Femur (tissue), 1 donor: Measurements from ENCODE around the gene ZBTB20.
"Not testable (repeated sequence)": the region's sequence is repeated elsewhere in the genome, so short reads cannot be mapped to it uniquely, and the experiment has no call there.

Experiments
- DNase-seq: peaks from one replicate; pipeline ENCODE4 v3.0.0-alpha.2; 2017

ZBTB20 gene

GRCh38 chr3:115146418-115147328 lies at the start of gene ZBTB20:
Gene ZBTB20 (minus strand): TSS chr3:115147288.
- peak; percentile 85 for DNase-seq

DNA sequence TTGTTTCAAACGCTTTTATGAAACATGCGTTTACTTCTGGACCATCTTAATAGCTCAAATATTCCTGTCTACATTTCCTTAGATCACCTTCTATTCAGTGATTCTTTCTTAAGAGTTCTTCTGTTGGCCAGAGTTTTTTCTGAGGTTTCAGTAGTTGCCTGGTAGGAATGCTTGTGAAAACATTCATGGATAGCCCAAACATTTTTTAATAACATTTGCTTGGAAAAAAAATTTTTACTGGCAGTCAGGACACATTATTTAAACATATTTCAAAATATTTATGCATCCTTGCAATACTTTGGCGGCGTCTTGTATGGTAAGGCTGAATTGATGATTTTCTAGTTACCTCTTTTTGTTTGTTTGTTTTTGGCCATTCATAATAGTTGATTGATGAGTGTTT lies 47.4 kb upstream of the ZBTB20 start:
- no peak for DNase-seq

DNA sequence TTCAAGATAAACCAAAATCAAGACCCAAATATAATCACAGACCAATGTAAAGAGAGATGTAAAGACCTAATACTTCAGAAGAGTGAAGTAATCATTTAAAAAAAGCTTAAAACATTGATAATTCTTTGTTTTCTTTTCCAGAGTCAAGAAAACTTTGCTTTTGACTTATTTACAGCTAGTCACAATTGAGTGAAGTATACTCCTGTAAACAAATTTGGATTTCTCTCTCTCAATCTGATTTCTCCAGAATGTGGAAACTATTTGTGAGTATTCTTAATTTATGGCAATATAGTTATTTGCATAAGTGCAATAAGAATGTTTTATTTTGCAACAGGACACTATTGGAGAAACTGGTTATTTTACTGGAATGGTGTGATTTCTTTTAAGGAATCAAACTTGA lies 43.7 kb upstream of the ZBTB20 start:
- DNase-seq: no peak

- no peak for DNase-seq
Measured at GRCh38 chr3:115187149-115187757, 40.2 kb upstream of the ZBTB20 start.

- DNase-seq: no peak
Measured at GRCh38 chr3:115186351-115187148, 39.5 kb upstream of the ZBTB20 start.

- not testable (repeated sequence) for DNase-seq
Measured at GRCh38 chr3:115184859-115185572, 37.9 kb upstream of the ZBTB20 start.

- not testable (repeated sequence) for DNase-seq
Measured at GRCh38 chr3:115178930-115179329, 31.8 kb upstream of the ZBTB20 start.

GRCh38 chr3:115169808-115170207 lies 22.7 kb upstream of the ZBTB20 start:
- DNase-seq: no peak

- DNase-seq: no peak
Measured at GRCh38 chr3:115165701-115166100, 18.6 kb upstream of the ZBTB20 start.

GRCh38 chr3:115165266-115165665 lies 18.2 kb upstream of the ZBTB20 start:
- no peak for DNase-seq

DNA sequence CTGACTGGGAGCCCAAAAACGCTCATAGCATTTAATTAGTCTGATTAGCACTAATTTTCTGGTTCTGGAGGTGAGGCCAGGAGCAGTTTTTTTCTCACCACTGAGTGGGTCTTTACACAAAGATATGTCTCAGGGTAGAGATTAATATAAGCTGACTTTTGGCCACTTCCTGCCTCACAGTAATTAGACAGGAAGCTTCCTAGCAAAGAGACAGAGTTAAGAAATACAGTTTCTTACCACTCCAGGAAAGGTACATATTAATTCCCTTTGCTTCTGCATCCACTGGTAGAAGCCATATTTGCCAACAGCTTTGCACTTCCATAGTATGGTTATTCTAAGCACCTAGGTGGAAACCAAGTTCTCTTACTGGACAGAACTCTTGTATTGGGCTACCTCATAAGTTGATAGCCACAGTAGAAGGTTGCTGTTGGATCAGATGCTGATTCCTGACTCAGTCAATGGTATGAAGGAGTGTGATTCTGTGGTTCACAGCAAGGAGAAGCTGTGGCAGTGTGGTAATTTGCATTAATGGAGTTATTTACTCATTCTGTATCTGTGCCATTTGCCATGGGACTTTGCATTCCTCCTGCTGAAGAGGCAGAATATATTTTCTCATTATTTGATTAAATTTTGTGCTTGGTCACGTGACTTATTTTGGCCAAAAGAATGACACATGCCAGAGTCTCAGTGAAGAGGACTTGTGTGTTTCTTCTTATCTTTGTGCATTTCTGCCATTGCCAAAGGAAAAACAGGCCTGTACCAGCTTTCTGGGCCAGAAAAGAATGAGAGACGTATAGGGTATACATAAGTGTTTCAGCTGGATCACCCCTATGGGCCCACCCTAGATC lies 17.5 kb upstream of the ZBTB20 start:
- DNase-seq: no peak

DNA sequence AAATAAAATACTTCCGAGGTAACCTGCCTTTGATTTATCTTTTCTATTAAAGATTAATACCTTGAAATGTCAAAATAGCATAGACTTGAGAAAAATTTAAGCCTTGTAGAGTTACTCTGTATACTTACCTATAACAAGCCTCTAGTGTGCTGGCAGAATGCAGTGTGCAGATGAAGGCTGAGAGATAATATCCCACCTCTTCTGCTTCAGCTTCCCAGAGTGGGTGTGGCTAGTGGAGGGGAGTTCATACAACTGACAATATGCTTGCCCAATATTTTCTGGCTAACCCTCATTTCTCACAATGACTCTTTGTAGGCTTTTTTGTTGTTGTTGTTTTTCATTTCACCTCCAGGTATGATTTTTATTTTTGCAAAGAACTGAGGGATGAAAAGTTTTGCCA lies 15.7 kb upstream of the ZBTB20 start:
- DNase-seq: no peak

DNA sequence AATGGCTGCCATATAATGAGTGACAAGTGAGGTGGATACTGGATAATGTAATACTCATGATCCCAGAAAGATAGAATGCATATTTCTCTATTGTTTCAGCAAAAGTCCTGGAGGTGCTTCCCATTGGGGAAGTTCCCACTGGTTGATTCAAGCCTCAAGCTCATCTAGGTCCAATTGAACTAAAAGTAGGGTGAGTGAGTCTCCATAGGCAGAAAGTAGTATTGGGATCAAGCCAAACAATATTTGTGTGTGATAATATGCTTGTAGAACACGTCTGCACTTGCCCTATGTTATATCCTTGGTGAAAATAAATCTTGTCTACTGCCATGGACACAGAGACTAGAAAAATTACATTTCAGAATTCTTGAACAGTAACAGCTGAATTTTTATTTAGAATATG lies 14.8 kb upstream of the ZBTB20 start:
- DNase-seq: no peak

DNA sequence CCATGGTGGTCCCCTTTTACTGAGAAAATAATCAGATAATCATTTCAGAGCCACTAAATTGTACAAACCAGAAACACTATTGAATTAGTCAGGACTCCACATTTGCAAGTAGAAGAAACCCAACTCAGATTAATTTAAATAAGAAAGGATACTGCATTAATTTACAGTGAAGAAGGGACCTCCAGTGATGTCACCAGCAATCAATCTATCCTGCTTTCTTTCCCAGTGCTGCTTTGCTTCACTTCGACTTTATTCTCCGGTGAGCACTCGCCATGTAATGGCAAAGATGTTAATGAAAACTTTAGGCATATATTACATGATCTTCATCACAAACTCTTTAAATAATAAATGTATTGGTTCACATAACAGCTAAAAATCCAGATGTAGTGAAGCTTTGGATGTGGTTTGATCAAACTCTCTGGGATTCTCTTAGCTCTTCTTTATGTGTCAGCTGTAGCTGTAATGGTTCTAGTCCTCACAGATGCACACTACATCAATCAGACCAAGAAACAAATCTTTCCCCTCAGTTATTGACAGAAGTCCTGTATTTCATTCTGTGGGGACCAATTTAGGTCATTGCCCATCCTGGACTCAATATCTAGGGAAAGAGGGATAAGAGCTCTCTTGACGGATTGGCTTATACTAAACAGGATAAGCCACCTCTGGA lies 14.2 kb upstream of the ZBTB20 start:
- DNase-seq: no peak

DNA sequence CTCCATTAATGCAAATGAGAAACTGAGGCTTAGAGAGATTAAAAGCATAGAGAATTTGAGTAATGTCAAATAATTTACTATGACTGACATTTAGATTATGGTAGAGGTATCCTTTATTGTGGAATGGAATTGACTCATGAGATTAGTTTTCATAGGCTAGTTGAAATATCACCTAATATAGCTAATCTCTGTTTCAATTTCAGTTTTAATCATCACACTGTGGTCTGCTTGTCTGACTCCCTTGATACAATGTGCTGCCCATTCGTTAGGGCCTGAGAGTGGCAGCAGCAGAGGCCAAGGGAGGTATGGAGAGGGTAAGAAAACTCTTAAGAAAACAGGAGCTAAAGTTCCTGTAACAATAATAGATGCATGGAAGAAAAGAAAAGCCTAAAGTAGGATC lies 13.2 kb upstream of the ZBTB20 start:
- DNase-seq: no peak

- no peak for DNase-seq
Measured at GRCh38 chr3:115156046-115156654, 9.1 kb upstream of the ZBTB20 start.

GRCh38 chr3:115154611-115155010 lies 7.5 kb upstream of the ZBTB20 start:
- DNase-seq: no peak

DNA sequence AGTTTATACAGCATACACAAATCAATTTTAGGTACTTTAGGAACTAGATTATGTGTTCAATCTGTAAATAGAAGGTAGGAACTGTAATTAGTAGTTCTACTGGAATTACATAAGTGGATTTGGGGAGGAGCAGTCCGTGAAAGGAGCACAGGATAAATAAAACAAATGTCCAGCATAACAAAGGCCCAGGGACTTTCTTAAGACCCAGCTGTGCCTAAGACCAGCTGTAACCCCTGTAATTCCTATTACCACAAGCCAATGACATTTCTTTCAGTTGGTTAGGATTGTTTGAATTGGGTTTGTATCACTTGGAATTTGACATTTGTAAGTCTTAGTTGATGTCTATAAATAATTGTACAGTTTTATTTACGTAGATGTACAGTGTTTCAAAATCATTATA lies 4.8 kb upstream of the ZBTB20 start:
- no peak for DNase-seq

DNA sequence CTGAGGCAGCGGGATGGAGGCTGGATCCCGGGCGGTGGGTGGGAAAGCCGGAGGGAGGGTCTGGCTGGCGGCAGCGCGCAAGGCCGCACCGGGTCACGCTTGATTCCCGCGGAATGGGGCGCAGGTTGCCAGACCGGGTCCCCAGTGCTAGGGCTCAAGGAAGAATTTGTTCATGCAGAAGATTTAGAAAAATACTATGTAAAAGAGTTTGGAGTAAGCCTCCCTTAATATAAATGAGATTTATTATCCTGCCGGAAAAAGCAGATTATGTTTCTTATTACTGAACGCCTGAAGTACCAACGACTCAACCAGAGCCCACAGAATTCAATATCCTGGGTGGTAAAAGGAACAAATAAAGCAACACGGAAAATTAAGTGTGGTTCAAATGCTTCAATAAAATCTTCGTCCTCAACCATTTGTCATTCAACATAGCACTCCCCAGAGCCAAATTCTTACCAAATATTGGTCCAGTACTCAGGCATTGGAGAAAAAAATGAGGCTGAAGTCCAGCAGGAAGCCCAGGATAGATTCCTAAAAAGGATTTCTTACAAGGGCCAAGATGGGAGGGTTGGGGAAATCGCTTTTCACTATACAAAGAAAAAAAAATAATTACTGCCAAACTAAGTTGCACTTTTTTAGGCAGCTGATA lies 1.2 kb upstream of the ZBTB20 start:
- no peak for DNase-seq
